GM21737 (cell line): ENCODE data around the gene ANKRD40.
"Not testable (repeated sequence)": the region's sequence is repeated elsewhere in the genome, so short reads cannot be mapped to it uniquely, and the experiment has no call there.

Source experiments
- ATAC-seq: cut with Tn5 transposase; IDR thresholded peaks from one replicate; pipeline ENCODE4 v1.9.1; 2021; ENCODE audit warnings: mild to moderate bottlenecking, moderate library complexity; ENCODE audit not compliant: unreplicated experiment

The ANKRD40 gene

GRCh38 chr17:50707289-50708049 is at the start of gene ANKRD40:
Gene ANKRD40 (minus strand): TSS chr17:50707914. CDS start chr17:50707654, 260 bp downstream.
- ATAC-seq: peak; percentile 76

- ATAC-seq: no peak
Measured at GRCh38 chr17:50754521-50754920, 46.8 kb upstream of the ANKRD40 start.

DNA sequence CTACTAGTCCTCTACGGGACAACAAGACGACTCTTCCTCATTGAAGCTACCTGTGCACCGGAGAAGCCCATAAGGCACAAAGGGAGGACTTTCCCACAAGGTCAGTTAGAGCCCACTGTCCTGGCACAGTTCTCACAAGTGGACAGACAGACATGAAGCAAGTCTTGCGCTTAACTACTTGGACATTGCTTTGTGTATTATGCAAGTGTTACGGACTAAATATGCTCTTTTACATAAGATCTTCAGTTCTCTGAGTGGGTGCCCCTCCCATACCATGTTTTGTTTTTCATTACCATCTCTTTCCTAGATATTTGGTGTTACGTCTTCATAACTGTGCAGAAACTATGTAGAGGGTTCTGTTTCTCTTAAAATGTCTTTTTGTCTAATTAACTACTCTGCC is 41.5 kb upstream of the ANKRD40 start:
- ATAC-seq: no peak

- no peak for ATAC-seq
Measured at GRCh38 chr17:50745631-50746030, 37.9 kb upstream of the ANKRD40 start.

DNA sequence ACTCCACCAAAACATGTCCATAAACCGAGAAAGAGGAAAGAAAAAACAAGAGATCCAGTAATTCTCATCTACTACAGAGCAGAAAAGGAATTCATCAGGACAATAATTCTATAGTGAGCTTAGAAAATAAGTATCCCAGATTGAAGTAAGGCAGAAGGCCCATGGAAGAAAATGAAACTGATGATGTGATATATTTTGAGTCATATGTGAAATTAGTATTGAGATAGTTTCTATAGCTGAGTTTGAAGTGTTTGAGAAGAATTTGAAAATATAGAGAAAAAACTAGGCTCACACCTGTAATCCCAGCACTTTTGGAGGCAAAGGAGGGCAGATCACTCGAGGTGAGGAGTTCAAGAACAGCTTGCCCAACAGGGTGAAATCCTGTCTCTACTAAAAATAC is 31.4 kb upstream of the ANKRD40 start:
- ATAC-seq: no peak

DNA sequence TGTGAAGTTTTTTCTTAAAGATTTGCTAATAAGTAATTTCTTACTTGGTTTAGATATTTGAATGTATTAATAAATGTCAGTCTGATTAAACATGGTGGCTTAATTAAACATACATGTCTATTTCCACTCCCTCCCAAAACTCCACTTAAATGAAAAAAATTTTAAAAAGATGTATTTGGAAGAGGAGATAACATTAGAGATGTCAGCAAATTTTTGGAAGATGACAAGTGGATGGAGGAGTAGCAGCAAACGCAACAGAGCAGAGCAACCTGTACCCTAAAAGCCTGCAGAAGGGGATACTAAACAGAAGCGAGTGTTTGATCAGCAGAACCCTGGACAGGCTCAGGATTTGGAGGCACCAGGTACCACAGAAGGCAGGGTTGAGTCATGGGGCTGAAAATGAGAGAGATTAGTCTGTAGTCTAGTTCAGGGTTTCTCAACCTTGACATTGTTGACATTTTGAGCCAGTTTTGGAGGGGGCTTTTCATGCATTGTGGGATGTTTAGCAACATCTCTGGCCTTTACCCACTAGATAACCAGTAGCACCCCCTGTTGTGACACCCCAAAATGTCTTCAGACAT is 29.5 kb upstream of the ANKRD40 start:
- ATAC-seq: no peak

- no peak for ATAC-seq
Measured at GRCh38 chr17:50735287-50735686, 27.6 kb upstream of the ANKRD40 start.

DNA sequence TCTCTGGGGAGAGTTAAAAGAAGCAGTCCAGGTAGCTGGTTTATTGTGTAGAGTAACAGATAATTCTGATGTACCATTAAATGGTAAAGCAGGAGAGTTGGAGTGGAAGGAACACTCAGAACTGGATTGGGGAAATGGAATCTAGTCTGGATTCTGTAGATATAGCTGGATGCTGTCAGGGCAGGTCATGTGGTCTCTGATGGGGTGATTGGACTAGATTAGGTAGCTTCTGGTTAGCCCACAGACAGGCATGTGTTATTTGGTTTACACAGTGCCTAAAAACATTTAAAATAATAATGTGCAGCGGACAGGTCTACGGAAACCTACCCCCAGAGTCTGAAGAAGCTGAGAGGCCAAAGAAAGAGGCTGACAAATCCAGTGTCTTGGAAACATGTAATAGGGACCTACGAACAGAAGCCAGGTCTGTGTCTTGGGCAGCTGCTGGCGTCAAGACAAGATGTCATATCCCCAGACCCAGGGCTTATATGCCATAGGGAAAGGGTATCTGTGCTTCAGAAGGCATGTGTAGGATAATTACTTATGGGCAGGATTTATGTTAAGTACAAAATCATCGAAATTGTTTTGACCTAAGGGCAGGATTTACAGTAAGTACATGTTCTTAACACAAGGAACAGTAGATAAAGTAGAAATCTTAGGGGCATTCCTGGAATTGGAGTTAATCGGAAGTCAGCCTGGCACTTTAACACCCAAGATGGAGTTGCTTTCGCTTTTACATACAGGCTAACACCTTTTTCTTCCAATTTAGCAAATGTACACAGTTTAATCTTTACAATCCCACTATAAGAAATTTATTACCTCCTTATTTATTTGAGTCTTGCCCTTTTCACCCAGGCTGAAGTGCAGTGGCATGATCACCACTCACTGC is 24.1 kb upstream of the ANKRD40 start:
- no peak for ATAC-seq

- no peak for ATAC-seq
Measured at GRCh38 chr17:50728881-50729765, 21.4 kb upstream of the ANKRD40 start.

GRCh38 chr17:50728112-50728429 is 20.4 kb upstream of the ANKRD40 start:
- ATAC-seq: no peak

DNA sequence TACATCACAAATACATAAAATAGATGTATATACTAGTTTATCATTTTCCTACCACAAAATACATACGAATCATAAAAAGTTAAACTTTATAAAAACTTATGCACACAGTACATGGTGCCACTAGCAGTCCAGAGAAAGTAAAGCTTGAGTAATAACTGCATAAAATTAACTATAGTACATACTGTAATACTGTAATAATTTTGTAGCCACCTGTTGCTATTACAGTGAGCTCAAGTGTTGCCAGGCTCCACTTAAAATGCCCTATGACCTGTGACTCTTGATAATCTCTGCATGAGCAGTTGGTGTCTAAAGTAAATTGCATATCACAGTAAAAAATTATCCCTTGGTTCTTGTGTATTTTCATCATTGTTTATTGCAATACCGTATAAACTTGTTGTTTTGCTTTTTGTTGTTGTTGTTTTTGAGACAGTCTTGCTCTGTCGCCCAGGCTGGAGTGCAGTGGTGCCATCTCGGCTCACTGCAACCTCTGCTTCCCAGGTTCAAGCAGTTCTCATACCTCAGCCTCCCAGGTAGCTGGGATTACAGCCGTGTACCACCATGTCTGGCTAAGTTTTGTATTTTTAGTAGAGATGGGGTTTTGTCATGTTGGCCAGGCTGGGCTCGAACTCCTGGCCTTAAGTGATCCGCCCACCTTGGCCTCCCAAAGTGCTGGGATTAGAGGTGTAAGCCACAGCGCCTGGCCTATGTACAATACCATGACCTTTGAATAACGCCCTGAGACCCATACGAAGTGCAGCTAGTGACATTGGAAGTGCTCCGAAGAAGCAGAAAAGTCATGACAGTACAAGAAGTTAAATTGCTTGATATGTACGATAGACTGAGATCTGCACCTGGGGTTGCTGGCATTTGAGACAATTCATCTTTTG is 18.3 kb upstream of the ANKRD40 start:
- ATAC-seq: no peak

DNA sequence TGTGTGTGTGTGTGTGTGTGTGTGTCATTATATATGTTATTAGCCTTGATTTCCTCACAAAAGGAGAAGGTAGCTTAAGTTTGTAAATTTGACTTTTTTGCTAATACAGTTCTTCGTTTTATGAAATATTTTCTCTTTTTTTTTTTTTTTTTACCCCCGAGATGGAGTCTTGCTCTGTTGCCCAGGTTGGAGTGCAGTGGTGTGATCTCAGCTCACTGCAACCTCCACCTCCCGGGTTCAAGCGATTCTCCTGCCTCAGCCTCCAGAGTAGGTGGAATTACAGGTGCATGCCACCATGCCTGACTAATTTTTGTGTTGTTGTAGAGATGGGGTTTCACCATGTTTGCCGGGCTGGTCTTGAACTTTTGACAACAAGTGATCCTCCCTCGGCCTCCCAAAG is 16.9 kb upstream of the ANKRD40 start:
- ATAC-seq: not testable (repeated sequence)

GRCh38 chr17:50722746-50723145 is 15.0 kb upstream of the ANKRD40 start:
- ATAC-seq: no peak

DNA sequence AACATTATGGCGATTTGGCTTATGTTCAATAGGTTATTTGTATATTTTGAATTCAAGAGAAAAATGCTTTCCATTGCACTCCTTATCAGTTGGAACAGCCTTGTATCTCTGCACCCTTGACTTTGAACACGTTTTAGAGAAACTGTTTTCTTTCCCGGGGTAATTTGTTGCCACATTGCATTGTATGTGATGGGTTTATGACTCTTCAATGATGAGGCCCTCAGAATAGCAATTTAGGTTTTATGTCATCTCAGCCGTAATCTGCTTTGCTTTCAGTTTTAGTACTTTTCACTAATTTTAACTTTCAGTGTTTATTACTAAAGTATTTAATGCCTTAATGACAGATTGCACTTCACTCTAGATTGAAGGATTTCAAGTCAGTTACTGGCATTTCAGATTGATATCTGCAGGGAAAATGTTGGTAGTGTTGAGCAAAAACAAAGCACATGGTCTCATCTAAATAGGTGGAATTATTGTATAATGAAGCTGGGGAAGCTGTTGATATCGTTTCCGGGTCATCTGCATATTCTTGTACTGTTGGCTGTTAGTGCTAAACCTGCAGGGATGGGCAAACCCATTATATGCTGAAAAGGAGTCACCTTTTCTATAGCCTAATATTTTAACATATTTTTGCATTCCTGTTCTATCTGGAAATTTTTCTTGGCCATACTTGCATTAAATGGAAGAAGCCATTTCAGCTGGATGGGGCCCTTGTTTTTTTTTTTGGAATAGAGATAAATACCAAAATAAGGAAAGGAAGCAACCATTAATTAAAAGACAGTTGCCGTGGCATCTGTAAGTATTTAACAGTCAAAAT is 13.7 kb upstream of the ANKRD40 start:
- ATAC-seq: no peak

DNA sequence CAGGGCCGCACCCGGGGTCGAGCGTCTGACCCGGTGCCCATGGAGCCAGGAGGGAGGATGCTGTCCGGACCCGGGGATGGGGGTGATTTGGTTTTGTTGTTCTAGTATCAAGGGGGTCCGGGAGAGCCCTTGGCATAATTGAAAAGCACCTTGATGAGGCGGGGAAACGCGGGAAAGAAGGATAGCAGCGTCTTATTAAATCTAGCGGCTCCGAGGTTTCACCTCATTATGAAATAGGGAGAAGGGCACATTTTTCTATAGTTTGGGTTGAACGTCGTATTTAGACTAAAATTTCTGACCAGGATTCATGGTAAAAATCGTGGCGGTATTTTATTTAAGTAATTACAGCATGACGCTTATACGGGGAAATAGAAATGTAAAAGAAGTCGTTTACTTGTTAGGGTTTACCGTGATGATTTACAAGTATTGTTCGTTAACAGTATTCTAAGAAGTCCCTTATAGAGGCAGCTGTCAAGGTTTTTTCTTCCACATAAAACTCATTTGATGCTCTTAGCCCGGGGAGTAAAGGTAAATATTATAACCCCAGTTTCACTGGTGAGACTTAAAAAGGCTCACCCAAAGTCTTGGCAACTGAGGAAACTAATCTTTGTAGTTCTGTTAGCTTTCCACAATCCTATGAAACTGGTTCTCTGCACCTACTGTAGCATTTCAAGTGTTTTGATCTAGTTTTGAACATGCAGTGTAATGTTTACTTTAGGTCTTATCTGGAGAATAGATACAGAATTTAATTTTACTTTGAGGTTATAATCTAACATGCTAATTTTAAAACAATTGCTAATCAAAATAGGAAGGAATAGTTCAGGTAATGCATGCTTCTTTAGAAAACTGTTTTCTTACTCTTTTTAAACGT is 12.4 kb upstream of the ANKRD40 start:
- ATAC-seq: no peak

GRCh38 chr17:50719144-50719923 is 11.6 kb upstream of the ANKRD40 start, which contains the start of gene LUC7L3:
Gene LUC7L3 (plus strand): TSS chr17:50719603. CDS start chr17:50719733, 130 bp downstream.
- ATAC-seq: peak; percentile 87

GRCh38 chr17:50715471-50715870 is 7.8 kb upstream of the ANKRD40 start:
- ATAC-seq: no peak
